ENCODE data around the gene PRR15.

DNA sequence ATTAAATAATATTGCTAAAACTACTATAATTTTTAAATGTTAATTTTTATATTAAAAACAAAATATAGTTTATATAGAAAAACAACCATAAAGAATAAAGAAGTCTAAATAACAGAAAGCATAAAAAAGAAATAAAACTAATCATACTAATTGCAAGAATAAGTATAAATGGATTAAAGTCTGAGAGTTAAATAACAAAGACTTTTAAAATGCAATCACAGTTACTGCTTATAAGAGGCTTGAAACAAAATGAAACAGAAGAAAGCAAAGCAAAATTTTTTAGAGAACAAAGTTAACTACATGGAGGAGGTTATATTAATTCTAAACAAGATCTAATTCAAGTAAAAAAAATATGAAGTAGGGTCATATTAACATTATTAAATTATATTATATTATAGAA is 41.1 kb downstream of the PRR15 start:
- TF ChIP-seq RAD21 (IDR thresholded peaks at IDR 0.05; ENCODE audit: low read depth), result no peak
- TF ChIP-seq YY1 (IDR thresholded peaks at IDR 0.05; ENCODE audit: low read depth), result no peak
- TF ChIP-seq EP300 (IDR thresholded peaks at IDR 0.05; ENCODE audit: borderline replicate concordance), result no peak
- TF ChIP-seq, protein P1, sequence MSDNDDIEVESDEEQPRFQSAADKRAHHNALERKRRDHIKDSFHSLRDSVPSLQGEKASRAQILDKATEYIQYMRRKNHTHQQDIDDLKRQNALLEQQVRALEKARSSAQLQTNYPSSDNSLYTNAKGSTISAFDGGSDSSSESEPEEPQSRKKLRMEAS (IDR thresholded peaks at IDR 0.05), result no peak
- no peak for TF ChIP-seq EGR1 (IDR thresholded peaks at IDR 0.05)
- no peak for TF ChIP-seq CREB1 (IDR thresholded peaks at IDR 0.05; ENCODE audit: low read depth)
- TF ChIP-seq, protein P2, sequence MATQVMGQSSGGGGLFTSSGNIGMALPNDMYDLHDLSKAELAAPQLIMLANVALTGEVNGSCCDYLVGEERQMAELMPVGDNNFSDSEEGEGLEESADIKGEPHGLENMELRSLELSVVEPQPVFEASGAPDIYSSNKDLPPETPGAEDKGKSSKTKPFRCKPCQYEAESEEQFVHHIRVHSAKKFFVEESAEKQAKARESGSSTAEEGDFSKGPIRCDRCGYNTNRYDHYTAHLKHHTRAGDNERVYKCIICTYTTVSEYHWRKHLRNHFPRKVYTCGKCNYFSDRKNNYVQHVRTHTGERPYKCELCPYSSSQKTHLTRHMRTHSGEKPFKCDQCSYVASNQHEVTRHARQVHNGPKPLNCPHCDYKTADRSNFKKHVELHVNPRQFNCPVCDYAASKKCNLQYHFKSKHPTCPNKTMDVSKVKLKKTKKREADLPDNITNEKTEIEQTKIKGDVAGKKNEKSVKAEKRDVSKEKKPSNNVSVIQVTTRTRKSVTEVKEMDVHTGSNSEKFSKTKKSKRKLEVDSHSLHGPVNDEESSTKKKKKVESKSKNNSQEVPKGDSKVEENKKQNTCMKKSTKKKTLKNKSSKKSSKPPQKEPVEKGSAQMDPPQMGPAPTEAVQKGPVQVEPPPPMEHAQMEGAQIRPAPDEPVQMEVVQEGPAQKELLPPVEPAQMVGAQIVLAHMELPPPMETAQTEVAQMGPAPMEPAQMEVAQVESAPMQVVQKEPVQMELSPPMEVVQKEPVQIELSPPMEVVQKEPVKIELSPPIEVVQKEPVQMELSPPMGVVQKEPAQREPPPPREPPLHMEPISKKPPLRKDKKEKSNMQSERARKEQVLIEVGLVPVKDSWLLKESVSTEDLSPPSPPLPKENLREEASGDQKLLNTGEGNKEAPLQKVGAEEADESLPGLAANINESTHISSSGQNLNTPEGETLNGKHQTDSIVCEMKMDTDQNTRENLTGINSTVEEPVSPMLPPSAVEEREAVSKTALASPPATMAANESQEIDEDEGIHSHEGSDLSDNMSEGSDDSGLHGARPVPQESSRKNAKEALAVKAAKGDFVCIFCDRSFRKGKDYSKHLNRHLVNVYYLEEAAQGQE (IDR thresholded peaks at IDR 0.05; ENCODE audit: low read depth), result no peak
- TF ChIP-seq NFIC (IDR thresholded peaks at IDR 0.05), result no peak
- TF ChIP-seq FOXM1 (IDR thresholded peaks at IDR 0.05; ENCODE audit: borderline replicate concordance, low read depth), result no peak
- no peak for TF ChIP-seq TAF1 (IDR thresholded peaks at IDR 0.05; ENCODE audit: low read depth)
- no peak for TF ChIP-seq USF1 (IDR thresholded peaks at IDR 0.05)
